ENCODE data around the gene GRIK4. TPM values are rescaled to one million over a fixed set of nuclear protein-coding genes. Genes with fewer than 3 reads are reported as not detected.

GRIK4 gene
- total and polyA plus RNA-seq, 4 donors, result 0.05 to 0.25 (median 0.06) TPM; not detected in 1

DNA sequence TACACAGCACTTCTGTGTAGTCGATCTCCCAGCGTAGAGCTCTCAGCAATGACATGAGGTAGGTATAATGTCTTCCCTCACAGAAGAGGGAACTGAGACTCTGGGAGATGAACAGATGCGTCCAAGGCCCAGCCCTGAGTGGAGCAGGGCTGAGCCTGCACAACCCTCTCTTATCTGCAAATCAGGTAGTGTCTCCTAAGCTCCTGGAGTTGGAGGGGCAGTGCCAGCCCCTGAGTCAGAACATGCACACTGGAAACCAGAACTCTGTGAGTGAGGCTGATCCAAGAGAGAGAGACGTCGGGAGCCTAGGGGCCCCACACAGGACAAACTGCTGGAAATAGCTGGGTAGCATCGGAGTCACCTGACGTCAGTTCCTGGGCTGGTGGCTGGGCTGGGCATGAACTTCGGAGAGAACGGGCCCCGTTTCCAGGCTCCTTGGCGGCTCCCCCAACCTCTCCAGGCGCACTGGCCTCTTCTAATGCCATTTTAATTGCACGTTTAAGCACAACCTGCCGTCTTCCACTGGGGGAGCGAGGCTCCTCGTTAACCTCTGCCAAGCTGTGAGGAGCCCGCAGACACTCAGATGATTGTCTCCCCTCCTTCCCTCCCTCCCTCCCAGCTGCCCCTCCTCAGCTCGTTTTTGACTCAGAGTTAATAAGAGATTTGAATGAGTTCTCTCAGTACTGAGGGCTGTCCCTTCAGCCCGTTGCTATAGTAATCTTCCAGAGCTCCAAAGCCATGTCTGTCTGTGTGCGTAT, 321.1 kb downstream of the GRIK4 start:
- Histone ChIP-seq H3K9ac (ENCODE audit: low read depth in 1 of 2, low read length in 2 of 2) (no peak overlapping the region), H3K4me3 (ENCODE audit: low read depth in 1 of 3, low read length in 3 of 3) (no peak overlapping the region), H3K27me3 (ENCODE audit: control insufficient read depth in 4 of 4, insufficient read depth in 4 of 4, low read length in 3 of 4) (peaks cover 0 to 4% (median 0%) of the 10 kb centered on the region in 4 donors), H3K36me3 (ENCODE audit: control insufficient read depth in 4 of 4, insufficient read depth in 3 of 4, low read depth in 1 of 4, low read length in 3 of 4) (no peaks in the 10 kb centered on the region), H3K27ac (ENCODE audit: low read depth in 1 of 2, low read length in 2 of 2) (no peak overlapping the region), H3K4me1 (ENCODE audit: control insufficient read depth in 4 of 4, insufficient read depth in 4 of 4, low read length in 3 of 4) (no peaks in the 10 kb centered on the region), H3K9me3 (ENCODE audit: control insufficient read depth in 4 of 4, low read length in 3 of 4) (no peaks in the 10 kb centered on the region)
- no peak for TF ChIP-seq FOXA2 (IDR thresholded peaks at IDR 0.05)
- TF ChIP-seq, protein P1, sequence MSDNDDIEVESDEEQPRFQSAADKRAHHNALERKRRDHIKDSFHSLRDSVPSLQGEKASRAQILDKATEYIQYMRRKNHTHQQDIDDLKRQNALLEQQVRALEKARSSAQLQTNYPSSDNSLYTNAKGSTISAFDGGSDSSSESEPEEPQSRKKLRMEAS (IDR thresholded peaks at IDR 0.05), result no peak
- TF ChIP-seq, protein P2, sequence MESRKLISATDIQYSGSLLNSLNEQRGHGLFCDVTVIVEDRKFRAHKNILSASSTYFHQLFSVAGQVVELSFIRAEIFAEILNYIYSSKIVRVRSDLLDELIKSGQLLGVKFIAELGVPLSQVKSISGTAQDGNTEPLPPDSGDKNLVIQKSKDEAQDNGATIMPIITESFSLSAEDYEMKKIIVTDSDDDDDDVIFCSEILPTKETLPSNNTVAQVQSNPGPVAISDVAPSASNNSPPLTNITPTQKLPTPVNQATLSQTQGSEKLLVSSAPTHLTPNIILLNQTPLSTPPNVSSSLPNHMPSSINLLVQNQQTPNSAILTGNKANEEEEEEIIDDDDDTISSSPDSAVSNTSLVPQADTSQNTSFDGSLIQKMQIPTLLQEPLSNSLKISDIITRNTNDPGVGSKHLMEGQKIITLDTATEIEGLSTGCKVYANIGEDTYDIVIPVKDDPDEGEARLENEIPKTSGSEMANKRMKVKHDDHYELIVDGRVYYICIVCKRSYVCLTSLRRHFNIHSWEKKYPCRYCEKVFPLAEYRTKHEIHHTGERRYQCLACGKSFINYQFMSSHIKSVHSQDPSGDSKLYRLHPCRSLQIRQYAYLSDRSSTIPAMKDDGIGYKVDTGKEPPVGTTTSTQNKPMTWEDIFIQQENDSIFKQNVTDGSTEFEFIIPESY (IDR thresholded peaks at IDR 0.05), result no peak
- TF ChIP-seq JUND (IDR thresholded peaks at IDR 0.05), result no peak
- DNase-seq (ENCODE audit: low spot score), result no peak
- WGBS, result 73% methylated on average over 20 of the region's 20 CpGs

DNA sequence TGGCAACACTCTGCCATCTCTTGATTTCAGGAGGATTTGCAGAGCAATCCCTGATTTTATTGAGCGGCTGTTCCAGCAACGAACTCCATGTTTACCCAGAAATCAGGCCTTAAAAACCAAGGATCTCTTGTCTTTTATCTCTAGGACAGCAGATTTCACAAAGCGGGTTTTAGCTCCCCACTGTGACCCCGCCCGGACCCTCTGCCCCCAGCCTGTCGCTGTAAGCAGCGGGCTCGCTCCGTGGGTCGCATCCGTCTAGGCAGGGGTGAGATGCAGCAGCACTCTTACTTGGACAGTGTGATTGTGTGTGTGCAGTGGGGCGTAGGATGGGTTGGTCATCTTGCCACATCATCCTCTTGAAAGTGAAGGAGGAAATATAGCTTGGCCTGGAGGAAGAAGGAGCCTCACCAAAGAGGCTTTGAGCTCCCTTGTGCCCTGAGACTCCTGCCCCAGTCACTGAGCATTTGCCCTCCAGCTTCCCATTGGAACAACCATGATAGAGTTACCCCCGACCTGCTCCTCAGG, 323.2 kb downstream of the GRIK4 start:
- no peak overlapping the region for H3K27ac ChIP-seq (ENCODE audit: low read depth in 1 of 2, low read length in 2 of 2)
- H3K27me3 ChIP-seq (ENCODE audit: control insufficient read depth in 4 of 4, insufficient read depth in 4 of 4, low read length in 3 of 4), result no peaks in the 10 kb centered on the region
- DNase-seq (ENCODE audit: low spot score), result no peak
- H3K36me3 ChIP-seq (ENCODE audit: control insufficient read depth in 4 of 4, insufficient read depth in 3 of 4, low read depth in 1 of 4, low read length in 3 of 4), result no peaks in the 10 kb centered on the region
- WGBS, result 91% methylated on average over 13 of the region's 13 CpGs
- no peaks in the 10 kb centered on the region for H3K4me1 ChIP-seq (ENCODE audit: control insufficient read depth in 4 of 4, insufficient read depth in 4 of 4, low read length in 3 of 4)
- no peaks in the 10 kb centered on the region for H3K9me3 ChIP-seq (ENCODE audit: control insufficient read depth in 4 of 4, low read length in 3 of 4)
- no peak for TF ChIP-seq HNF4A (conservative IDR thresholded peaks at IDR 0.05)
- TF ChIP-seq FOXA2 (IDR thresholded peaks at IDR 0.05), result no peak
- no peak for TF ChIP-seq RXRA (IDR thresholded peaks at IDR 0.05)
- no peak for TF ChIP-seq EGR1 (IDR thresholded peaks at IDR 0.05; ENCODE audit: low read depth in 2 of 2)
- TF ChIP-seq, protein P3, sequence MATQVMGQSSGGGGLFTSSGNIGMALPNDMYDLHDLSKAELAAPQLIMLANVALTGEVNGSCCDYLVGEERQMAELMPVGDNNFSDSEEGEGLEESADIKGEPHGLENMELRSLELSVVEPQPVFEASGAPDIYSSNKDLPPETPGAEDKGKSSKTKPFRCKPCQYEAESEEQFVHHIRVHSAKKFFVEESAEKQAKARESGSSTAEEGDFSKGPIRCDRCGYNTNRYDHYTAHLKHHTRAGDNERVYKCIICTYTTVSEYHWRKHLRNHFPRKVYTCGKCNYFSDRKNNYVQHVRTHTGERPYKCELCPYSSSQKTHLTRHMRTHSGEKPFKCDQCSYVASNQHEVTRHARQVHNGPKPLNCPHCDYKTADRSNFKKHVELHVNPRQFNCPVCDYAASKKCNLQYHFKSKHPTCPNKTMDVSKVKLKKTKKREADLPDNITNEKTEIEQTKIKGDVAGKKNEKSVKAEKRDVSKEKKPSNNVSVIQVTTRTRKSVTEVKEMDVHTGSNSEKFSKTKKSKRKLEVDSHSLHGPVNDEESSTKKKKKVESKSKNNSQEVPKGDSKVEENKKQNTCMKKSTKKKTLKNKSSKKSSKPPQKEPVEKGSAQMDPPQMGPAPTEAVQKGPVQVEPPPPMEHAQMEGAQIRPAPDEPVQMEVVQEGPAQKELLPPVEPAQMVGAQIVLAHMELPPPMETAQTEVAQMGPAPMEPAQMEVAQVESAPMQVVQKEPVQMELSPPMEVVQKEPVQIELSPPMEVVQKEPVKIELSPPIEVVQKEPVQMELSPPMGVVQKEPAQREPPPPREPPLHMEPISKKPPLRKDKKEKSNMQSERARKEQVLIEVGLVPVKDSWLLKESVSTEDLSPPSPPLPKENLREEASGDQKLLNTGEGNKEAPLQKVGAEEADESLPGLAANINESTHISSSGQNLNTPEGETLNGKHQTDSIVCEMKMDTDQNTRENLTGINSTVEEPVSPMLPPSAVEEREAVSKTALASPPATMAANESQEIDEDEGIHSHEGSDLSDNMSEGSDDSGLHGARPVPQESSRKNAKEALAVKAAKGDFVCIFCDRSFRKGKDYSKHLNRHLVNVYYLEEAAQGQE (IDR thresholded peaks at IDR 0.05), result no peak
- TF ChIP-seq HNF4G (IDR thresholded peaks at IDR 0.05), result no peak
- TF ChIP-seq NR2F2 (IDR thresholded peaks at IDR 0.05), result no peak
- TF ChIP-seq TAF1 (conservative IDR thresholded peaks at IDR 0.05), result no peak
- TF ChIP-seq, protein P2 (IDR thresholded peaks at IDR 0.05), result no peak
- TF ChIP-seq JUND (IDR thresholded peaks at IDR 0.05), result no peak
- TF ChIP-seq, protein P4, sequence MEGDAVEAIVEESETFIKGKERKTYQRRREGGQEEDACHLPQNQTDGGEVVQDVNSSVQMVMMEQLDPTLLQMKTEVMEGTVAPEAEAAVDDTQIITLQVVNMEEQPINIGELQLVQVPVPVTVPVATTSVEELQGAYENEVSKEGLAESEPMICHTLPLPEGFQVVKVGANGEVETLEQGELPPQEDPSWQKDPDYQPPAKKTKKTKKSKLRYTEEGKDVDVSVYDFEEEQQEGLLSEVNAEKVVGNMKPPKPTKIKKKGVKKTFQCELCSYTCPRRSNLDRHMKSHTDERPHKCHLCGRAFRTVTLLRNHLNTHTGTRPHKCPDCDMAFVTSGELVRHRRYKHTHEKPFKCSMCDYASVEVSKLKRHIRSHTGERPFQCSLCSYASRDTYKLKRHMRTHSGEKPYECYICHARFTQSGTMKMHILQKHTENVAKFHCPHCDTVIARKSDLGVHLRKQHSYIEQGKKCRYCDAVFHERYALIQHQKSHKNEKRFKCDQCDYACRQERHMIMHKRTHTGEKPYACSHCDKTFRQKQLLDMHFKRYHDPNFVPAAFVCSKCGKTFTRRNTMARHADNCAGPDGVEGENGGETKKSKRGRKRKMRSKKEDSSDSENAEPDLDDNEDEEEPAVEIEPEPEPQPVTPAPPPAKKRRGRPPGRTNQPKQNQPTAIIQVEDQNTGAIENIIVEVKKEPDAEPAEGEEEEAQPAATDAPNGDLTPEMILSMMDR (IDR thresholded peaks at IDR 0.05; ENCODE audit: low read depth, low read length, missing input control), result no peak
- TF ChIP-seq FOXA1 (IDR thresholded peaks at IDR 0.05), result no peak
- TF ChIP-seq, protein P1 (IDR thresholded peaks at IDR 0.05), result no peak
- TF ChIP-seq, protein P5, sequence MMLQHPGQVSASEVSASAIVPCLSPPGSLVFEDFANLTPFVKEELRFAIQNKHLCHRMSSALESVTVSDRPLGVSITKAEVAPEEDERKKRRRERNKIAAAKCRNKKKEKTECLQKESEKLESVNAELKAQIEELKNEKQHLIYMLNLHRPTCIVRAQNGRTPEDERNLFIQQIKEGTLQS (IDR thresholded peaks at IDR 0.05), result no peak
- no peak for TF ChIP-seq GABPA (IDR thresholded peaks at IDR 0.05 in 1 of 2, conservative IDR thresholded peaks at IDR 0.05 in 1 of 2)
- no peak for TF ChIP-seq SP1 (IDR thresholded peaks at IDR 0.05)
- no peak for TF ChIP-seq RAD21 (IDR thresholded peaks at IDR 0.05)
- H3K4me3 ChIP-seq (ENCODE audit: low read depth in 1 of 3, low read length in 3 of 3), result no peak overlapping the region
- no peak overlapping the region for H3K9ac ChIP-seq (ENCODE audit: low read depth in 1 of 2, low read length in 2 of 2)

All from liver (tissue), 9 donors.